Esophagus squamous epithelium (tissue), 5 donors: ENCODE results near the gene HOXD4. TPM values are rescaled to one million over a fixed set of nuclear protein-coding genes. Genes with fewer than 3 reads are reported as not detected.
A peak's percentile ranks its signal among the peaks of the same experiment; 100 is the strongest.

Experiments
- DNase-seq: peaks from one replicate; lab custom pipeline; 2025; lab: John Stamatoyannopoulos, UW
- H3K27ac ChIP-seq, 4 donors: fragments of 200-600 bp; sonication (generic); one replicate each; pipeline ENCODE4 v1.5.1; 2016 to 2019; ENCODE audit warnings: mild to moderate bottlenecking in 1 of 4
- H3K27me3 ChIP-seq, 4 donors: fragments of 200-600 bp; sonication (generic); 1 replicate in 3 of 4; 2 replicates in 1 of 4; pipeline versions ENCODE4 v1.5.1 to v1.6.0; 2017 to 2021; ENCODE audit warnings: antibody characterized with exemption in 1 of 4
- H3K36me3 ChIP-seq, 3 donors: fragments of 200-600 bp; sonication (generic); one replicate each; pipeline ENCODE4 v1.5.1; 2016 to 2019
- H3K4me1 ChIP-seq, 3 donors: fragments of 200-600 bp; sonication (generic); one replicate each; pipeline ENCODE4 v1.5.1; 2017 to 2019
- H3K4me3 ChIP-seq, 4 donors: fragments of 200-600 bp; sonication (generic); 1 replicate in 3 of 4; 2 replicates in 1 of 4; pipeline ENCODE4 v1.5.1; 2016 to 2019; ENCODE audit warnings: mild to moderate bottlenecking in 2 of 4, moderate library complexity in 1 of 4
- H3K9me3 ChIP-seq, 3 donors: fragments of 200-600 bp; sonication (generic); one replicate each; pipeline ENCODE4 v1.5.1; 2016 to 2019
- POLR2A ChIP-seq, 4 donors: fragments of 450-650 bp; IDR thresholded peaks; one replicate each; pipeline ENCODE4 v1.6.1; 2017; ENCODE audit warnings: antibody characterized with exemption in 4 of 4, mild to moderate bottlenecking in 4 of 4, moderate library complexity in 3 of 4
- WGBS, 2 donors: methylation state at CpG; one replicate each; pipeline ENCODE4 v1.1.5; 2018; 5-methylcytosine and 5-hydroxymethylcytosine counted together
- intact Hi-C: fragments of 100-400 bp; cut with DNase I; formaldehyde crosslinking; loops from one replicate; pipeline ENCODE4 v1.15.0; 2022
- total RNA-seq, 4 donors: library from RNA; depleted of rRNA; stranded (reverse); fragments of >200 nt; gene quantifications; one replicate each; pipeline ENCODE4 v1.1.0, GENCODE V29; 2016
- TF ChIP-seq, protein P1 (sequence below), 6 experiments: fragments of 450-650 bp in 4 of 6; fragments of 200-600 bp in 2 of 6; sonication (generic) in 2 of 6; IDR thresholded peaks; one replicate each; pipeline ENCODE4 v1.5.1; 2016 to 2019; ENCODE audit warnings: antibody characterized with exemption in 6 of 6, mild to moderate bottlenecking in 4 of 6, moderate library complexity in 4 of 6
- donor health status: DM: yes; HTN: yes; CAD: no.

HOXD4 gene
- total RNA-seq, 4 donors from 2014 or later, result 0.31 to 2.5 TPM; not detected in 2

DNA sequence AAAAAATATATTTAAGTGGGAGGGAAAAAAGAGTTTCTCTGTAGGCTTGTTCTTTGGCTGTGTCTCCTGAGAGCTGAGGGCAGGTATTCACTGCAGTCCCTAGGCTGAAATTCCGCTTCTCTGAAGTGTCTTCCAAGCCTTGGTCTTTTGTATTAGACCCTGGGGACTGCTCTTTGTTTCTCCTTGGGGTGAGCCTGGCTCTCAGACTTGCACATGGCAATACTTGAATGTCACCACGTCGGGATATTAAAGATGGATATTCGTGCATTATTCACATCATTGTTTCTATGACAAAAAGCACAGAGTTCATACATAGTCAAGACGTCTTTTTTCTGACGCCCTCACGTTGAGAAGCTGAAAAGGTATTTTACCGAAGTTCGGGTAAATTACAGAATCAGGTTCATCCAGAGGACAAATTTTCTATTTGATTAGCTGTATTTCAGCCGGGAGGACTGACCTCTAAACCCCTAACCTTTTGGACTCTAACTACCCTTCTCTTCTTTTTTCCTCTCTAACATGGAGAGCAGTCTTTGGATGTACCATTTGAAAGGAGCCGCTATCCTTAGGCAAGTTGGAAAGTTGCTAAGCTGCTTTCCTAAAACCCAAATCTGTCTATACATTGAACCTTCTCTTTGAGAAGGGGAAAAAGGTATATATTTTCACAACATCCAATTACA lies 3.4 kb downstream of the HOXD4 start:
- no peaks in the 10 kb centered on the region for H3K36me3 ChIP-seq
- no peak overlapping the region for H3K4me3 ChIP-seq
- no peak overlapping the region for H3K27ac ChIP-seq
- H3K9me3 ChIP-seq, result peaks cover 0 to 4% (median 0%) of the 10 kb centered on the region in 3 donors
- no peak for DNase-seq
- H3K27me3 ChIP-seq, result peaks cover 17 to 100% (median 68%) of the 10 kb centered on the region in 4 donors
- no peak for TF ChIP-seq POLR2A (IDR thresholded peaks at IDR 0.05)
- TF ChIP-seq, protein P1, sequence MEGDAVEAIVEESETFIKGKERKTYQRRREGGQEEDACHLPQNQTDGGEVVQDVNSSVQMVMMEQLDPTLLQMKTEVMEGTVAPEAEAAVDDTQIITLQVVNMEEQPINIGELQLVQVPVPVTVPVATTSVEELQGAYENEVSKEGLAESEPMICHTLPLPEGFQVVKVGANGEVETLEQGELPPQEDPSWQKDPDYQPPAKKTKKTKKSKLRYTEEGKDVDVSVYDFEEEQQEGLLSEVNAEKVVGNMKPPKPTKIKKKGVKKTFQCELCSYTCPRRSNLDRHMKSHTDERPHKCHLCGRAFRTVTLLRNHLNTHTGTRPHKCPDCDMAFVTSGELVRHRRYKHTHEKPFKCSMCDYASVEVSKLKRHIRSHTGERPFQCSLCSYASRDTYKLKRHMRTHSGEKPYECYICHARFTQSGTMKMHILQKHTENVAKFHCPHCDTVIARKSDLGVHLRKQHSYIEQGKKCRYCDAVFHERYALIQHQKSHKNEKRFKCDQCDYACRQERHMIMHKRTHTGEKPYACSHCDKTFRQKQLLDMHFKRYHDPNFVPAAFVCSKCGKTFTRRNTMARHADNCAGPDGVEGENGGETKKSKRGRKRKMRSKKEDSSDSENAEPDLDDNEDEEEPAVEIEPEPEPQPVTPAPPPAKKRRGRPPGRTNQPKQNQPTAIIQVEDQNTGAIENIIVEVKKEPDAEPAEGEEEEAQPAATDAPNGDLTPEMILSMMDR (IDR thresholded peaks at IDR 0.05), result no peak
- intact Hi-C loops, result no loop called here
- H3K4me1 ChIP-seq, result peaks cover 15 to 50% (median 17%) of the 10 kb centered on the region in 3 donors
- 31 to 36% methylated on average over 10 to 11 of the region's 11 CpGs for WGBS, 2 donors

DNA sequence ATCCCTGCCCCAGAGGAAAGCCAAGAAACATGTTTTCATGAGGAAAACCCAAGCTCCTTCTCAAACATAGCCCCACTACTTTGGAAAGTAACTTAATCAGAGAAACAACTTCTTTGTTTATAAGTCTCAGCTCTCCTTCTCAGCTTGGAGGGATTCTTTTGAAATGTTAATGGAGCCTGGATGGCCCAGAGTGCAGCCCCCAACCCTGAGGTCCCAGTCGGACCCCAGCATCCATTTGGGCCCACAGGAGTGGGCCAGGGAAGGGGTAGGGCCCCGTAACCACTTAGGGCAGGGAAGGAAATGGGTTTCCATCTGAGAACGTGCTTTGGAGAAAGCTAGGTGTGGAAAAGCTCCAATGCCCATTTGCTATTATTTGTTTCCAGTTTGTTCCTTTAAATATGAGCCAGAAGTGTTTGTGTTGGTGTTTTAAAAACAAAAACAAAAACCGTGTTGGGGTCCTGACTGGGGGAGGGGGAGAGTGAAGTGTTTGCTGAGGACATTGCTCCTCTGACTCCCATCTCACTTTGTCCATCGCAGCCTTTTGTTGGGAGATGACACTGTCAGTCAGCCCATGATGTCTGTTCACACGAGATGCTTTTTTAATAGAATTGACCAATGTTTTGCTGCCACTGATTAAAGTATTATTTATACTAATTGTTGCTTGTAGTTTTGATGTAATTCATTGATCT lies 4.2 kb downstream of the HOXD4 start:
- H3K36me3 ChIP-seq, result no peaks in the 10 kb centered on the region
- 13 to 15% methylated on average over 6 of the region's 6 CpGs for WGBS, 2 donors
- H3K9me3 ChIP-seq, result no peaks in the 10 kb centered on the region
- no peak for TF ChIP-seq POLR2A (IDR thresholded peaks at IDR 0.05)
- TF ChIP-seq, protein P1 (IDR thresholded peaks at IDR 0.05), result no peak
- H3K27ac ChIP-seq, result no peak overlapping the region
- H3K4me1 ChIP-seq, result peaks cover 21 to 57% (median 25%) of the 10 kb centered on the region in 3 donors
- no peak overlapping the region for H3K4me3 ChIP-seq
- H3K27me3 ChIP-seq, result peaks cover 24 to 100% (median 72%) of the 10 kb centered on the region in 4 donors
- DNase-seq, result no peak
- intact Hi-C loops, result no loop called here

DNA sequence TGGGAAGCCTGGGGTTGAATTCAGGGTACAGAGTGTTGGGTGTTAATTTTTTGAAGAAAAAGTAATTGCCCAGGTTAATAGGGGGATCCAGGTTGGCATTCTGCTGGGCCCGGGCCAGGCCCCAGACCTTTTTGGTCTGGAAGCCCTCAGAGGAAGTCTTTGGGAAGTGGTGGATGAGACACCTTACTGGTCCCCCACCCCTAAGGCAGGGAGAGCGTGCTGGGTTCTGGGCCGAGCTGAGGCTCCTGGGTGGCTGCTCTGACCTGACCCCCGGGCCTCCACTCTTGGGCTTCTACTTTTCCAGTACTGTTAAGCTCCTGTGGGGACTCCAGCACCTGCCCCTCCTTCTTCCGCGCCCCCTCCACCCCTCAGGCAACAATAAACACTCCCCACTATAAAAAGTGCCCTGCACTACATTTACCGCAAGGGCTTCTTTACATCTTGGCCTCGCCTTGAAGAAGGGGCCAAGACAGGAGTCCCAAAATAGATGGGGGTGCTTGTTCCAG lies 5.0 kb downstream of the HOXD4 start:
- H3K4me3 ChIP-seq, result no peak overlapping the region

DNA sequence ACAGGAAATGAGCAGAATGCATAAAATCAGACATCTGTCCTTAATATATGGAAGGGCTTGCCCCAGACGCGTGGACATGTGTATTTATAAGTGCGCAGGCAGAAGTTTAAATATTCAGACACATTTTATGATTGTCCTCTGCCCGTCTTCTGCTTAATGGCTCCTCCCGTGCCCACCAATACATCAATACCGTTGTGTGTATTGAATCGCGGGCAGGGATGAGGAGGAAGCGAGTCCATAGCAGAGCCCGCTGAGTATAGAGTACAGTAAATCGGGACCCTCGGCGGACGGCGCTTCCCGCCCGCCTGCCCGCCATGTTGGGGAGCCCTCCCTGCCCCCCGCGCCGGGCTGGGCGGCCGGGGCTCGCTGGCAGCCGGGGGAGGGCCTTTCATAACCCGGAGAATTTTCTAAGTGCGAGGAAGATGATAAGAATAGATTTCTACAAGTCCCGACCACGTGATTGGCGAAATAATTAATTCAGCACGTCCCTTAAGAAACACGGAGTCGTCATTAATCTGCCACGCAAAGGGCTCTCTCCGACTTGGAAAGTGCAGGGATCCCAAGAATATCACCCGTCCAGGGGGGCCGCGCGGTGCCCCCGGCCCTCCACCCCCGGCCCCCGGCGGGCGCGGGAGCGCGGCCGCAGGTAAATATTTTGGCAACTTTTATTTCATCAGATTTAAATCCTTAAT lies 5.6 kb downstream of the HOXD4 start, which contains the start of gene HOXD3:
HOXD3 (plus strand) TSS at position 501 of the 692 bp plus-strand sequence. CDS start 11,808 bp downstream, outside the sequence.
- 18 to 25% methylated on average over 31 to 37 of the region's 48 CpGs for WGBS, 2 donors
- H3K27me3 ChIP-seq, result peaks cover 18 to 100% (median 76%) of the 10 kb centered on the region in 4 donors
- peak within 1 kb of the TSS in 2 of 4 donors; percentile 11 to 35 for H3K4me3 ChIP-seq
- intact Hi-C loops, result no loop called here
- TF ChIP-seq, protein P1 (IDR thresholded peaks at IDR 0.05), result no peak
- no peak for TF ChIP-seq POLR2A (IDR thresholded peaks at IDR 0.05)
- H3K36me3 ChIP-seq, result no peaks in the 10 kb centered on the region
- no peak within 1 kb of the TSS for H3K27ac ChIP-seq
- H3K9me3 ChIP-seq, result no peaks in the 10 kb centered on the region
- H3K4me1 ChIP-seq, result peaks cover 22 to 63% (median 22%) of the 10 kb centered on the region in 3 donors
- no peak for DNase-seq

More for the DNA sequence above, 5.0 kb downstream of the HOXD4 start:
- no peak for DNase-seq
- H3K27ac ChIP-seq, result no peak overlapping the region
- WGBS, 2 donors, result 27 to 46% methylated on average over 6 to 7 of the region's 8 CpGs
- peaks cover 22 to 64% (median 27%) of the 10 kb centered on the region in 3 donors for H3K4me1 ChIP-seq
- H3K27me3 ChIP-seq, result peaks cover 23 to 100% (median 76%) of the 10 kb centered on the region in 4 donors
- no peaks in the 10 kb centered on the region for H3K9me3 ChIP-seq
- intact Hi-C loops, result no loop called here
- TF ChIP-seq, protein P1 (IDR thresholded peaks at IDR 0.05), result no peak
- TF ChIP-seq POLR2A (IDR thresholded peaks at IDR 0.05), result no peak
- no peaks in the 10 kb centered on the region for H3K36me3 ChIP-seq
